Fibroblast of lung (primary cell): ENCODE data around the gene LMF1. TPM values are rescaled to one million over a fixed set of nuclear protein-coding genes. Genes with fewer than 3 reads are reported as not detected.

Source experiments
- DNase-seq, 2 donors: peaks; one replicate each; pipeline versions ENCODE4 v3.0.0 to v3.0.0-alpha.2; 2010; ENCODE audit warnings: low read depth in 2 of 2
- H2AFZ ChIP-seq: 2 replicates; pipeline ENCODE4 v1.5.1; 2012; ENCODE audit warnings: low read length, control low read depth, inconsistent platforms
- H3K27ac ChIP-seq: 2 replicates; pipeline ENCODE4 v1.5.1; 2011; ENCODE audit warnings: low read length, control low read depth; ENCODE audit not compliant: insufficient read depth
- H3K27me3 ChIP-seq: 2 replicates; pipeline ENCODE4 v1.5.1; 2011; ENCODE audit warnings: mild to moderate bottlenecking, low read length; ENCODE audit not compliant: control insufficient read depth, insufficient read depth
- H3K36me3 ChIP-seq: 2 replicates; pipeline ENCODE4 v1.5.1; 2011; ENCODE audit warnings: low read length; ENCODE audit not compliant: control insufficient read depth, insufficient read depth
- H3K4me1 ChIP-seq: 2 replicates; pipeline ENCODE4 v1.5.1; 2011; ENCODE audit warnings: low read length; ENCODE audit not compliant: control insufficient read depth, insufficient read depth; ENCODE audit errors: extremely low read depth
- H3K4me2 ChIP-seq: 2 replicates; pipeline ENCODE4 v1.5.1; 2011; ENCODE audit warnings: low read length, control low read depth; ENCODE audit not compliant: insufficient read depth; ENCODE audit errors: extremely low read depth
- H3K4me3 ChIP-seq, 4 experiments: fragments of 200-600 bp in 1 of 4; sonication (generic) in 1 of 4; replicated peaks in 1 of 4; 2 replicates each; pipeline ENCODE4 v1.5.1; 2011 to 2016; ENCODE audit warnings: low read length in 4 of 4, low read depth in 3 of 4, mild to moderate bottlenecking in 3 of 4, control low read depth in 2 of 4, inconsistent platforms in 1 of 4, mixed read lengths in 1 of 4; ENCODE audit not compliant: insufficient read depth in 1 of 4; ENCODE audit errors: control extremely low read depth in 1 of 4
- H3K79me2 ChIP-seq: 2 replicates; pipeline ENCODE4 v1.5.1; 2012; ENCODE audit warnings: mild to moderate bottlenecking, low read length, inconsistent platforms; ENCODE audit not compliant: control insufficient read depth, insufficient read depth
- H3K9ac ChIP-seq: 2 replicates; pipeline ENCODE4 v1.5.1; 2011; ENCODE audit warnings: mild to moderate bottlenecking, low read length, control low read depth; ENCODE audit not compliant: insufficient read depth
- H3K9me3 ChIP-seq: 2 replicates; pipeline ENCODE4 v1.5.1; 2012; ENCODE audit warnings: low read depth, low read length; ENCODE audit not compliant: control insufficient read depth, insufficient read depth
- H4K20me1 ChIP-seq: 2 replicates; pipeline ENCODE4 v1.5.1; 2011; ENCODE audit warnings: low read length; ENCODE audit not compliant: control insufficient read depth, insufficient read depth; ENCODE audit errors: extremely low read depth
- CTCF ChIP-seq, 2 donors: IDR thresholded peaks in 1 of 2; conservative IDR thresholded peaks in 1 of 2; 1 replicate in 1 of 2; 2 replicates in 1 of 2; pipeline ENCODE4 v1.5.1; 2011 to 2012; ENCODE audit warnings: low read length in 2 of 2, control low read depth in 1 of 2, inconsistent platforms in 1 of 2, low read depth in 1 of 2, mild to moderate bottlenecking in 1 of 2
- EZH2 ChIP-seq: IDR thresholded peaks from 2 replicates; pipeline ENCODE4 v1.5.1; 2012; ENCODE audit warnings: low read length, control low read depth, mild to moderate bottlenecking; ENCODE audit errors: missing control alignments
- polyA plus RNA-seq, 2 donors: library from polyadenylated mRNA; depleted of rRNA in 1 of 2; stranded (reverse) in 1 of 2; unstranded in 1 of 2; fragments of >200 nt; gene quantifications; 2 replicates each; pipeline ENCODE4 v1.2.1, GENCODE V29; 2011 to 2012; ENCODE audit warnings: missing spikeins in 1 of 2
- total RNA-seq: library from RNA; depleted of rRNA; stranded (reverse); fragments of >200 nt; gene quantifications from 2 replicates; pipeline ENCODE4 v1.2.1, GENCODE V29; 2014

Gene LMF1
- total and polyA plus RNA-seq, 2 donors (not counting 1 experiment from before 2014, with no cell fraction given), result 12.3 to 12.6 TPM

DNA sequence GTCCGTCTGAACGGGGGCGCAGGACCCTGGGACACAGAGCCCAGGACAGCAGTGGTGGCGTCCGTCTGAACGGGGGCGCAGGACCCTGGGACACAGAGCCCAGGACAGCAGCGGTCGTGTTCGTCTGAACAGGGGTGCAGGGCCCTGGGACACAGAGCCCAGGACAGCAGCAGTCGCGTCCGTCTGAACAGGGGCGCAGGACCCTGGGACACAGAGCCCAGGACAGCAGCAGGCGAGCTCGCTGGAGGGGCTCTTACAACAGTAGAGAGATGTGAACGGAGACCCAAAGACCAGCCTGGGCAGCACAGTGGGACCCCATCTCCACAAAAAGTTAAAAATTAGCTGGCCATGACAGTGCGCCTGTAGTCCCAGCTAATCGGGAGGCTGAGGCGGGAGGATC lies 40.7 kb downstream of the LMF1 start:
- H3K9ac ChIP-seq, result no peak overlapping the region
- H4K20me1 ChIP-seq, result no peaks in the 10 kb centered on the region
- H2AFZ ChIP-seq, result no peak overlapping the region
- no peak overlapping the region for H3K27ac ChIP-seq
- no peak for DNase-seq
- peaks cover 2% of the 10 kb centered on the region for H3K9me3 ChIP-seq
- H3K27me3 ChIP-seq, result no peaks in the 10 kb centered on the region
- H3K4me1 ChIP-seq, result no peaks in the 10 kb centered on the region
- H3K4me3 ChIP-seq, result no peak overlapping the region
- TF ChIP-seq CTCF (conservative IDR thresholded peaks at IDR 0.05 in 1 of 2, IDR thresholded peaks at IDR 0.05 in 1 of 2; ENCODE audit: low read depth in 1 of 2, low read length in 2 of 2) (no peak), EZH2 (no peak)
- H3K36me3 ChIP-seq, result no peaks in the 10 kb centered on the region
- no peaks in the 10 kb centered on the region for H3K79me2 ChIP-seq
- H3K4me2 ChIP-seq, result no peak overlapping the region

GRCh38 chr16:929227-930073 lies 41.3 kb downstream of the LMF1 start:
- Histone ChIP-seq H3K27ac (no peak overlapping the region), H3K9me3 (peaks cover 2% of the 10 kb centered on the region), H3K27me3 (no peaks in the 10 kb centered on the region), H4K20me1 (no peaks in the 10 kb centered on the region), H3K36me3 (no peaks in the 10 kb centered on the region), H3K79me2 (no peaks in the 10 kb centered on the region), H3K9ac (no peak overlapping the region), H3K4me1 (no peaks in the 10 kb centered on the region), H3K4me2 (no peak overlapping the region), H3K4me3 (no peak overlapping the region), H2AFZ (no peak overlapping the region)
- DNase-seq, result no peak
- TF ChIP-seq EZH2, result no peak
- no peak for TF ChIP-seq CTCF (conservative IDR thresholded peaks at IDR 0.05 in 1 of 2, IDR thresholded peaks at IDR 0.05 in 1 of 2; ENCODE audit: low read depth in 1 of 2, low read length in 2 of 2)

GRCh38 chr16:928526-928925 lies 42.3 kb downstream of the LMF1 start:
- Histone ChIP-seq H3K4me2 (no peak overlapping the region), H3K27ac (no peak overlapping the region), H4K20me1 (no peaks in the 10 kb centered on the region), H3K4me1 (no peaks in the 10 kb centered on the region), H2AFZ (no peak overlapping the region), H3K79me2 (no peaks in the 10 kb centered on the region), H3K9ac (no peak overlapping the region), H3K36me3 (no peaks in the 10 kb centered on the region), H3K9me3 (peaks cover 2% of the 10 kb centered on the region), H3K4me3 (no peak overlapping the region), H3K27me3 (no peaks in the 10 kb centered on the region)
- TF ChIP-seq CTCF (conservative IDR thresholded peaks at IDR 0.05 in 1 of 2, IDR thresholded peaks at IDR 0.05 in 1 of 2; ENCODE audit: low read depth in 1 of 2, low read length in 2 of 2) (no peak), EZH2 (no peak)
- no peak for DNase-seq
